Mucosa of descending colon (tissue), 3 donors: ENCODE results near the gene DNAJC22. TPM values are rescaled to one million over a fixed set of nuclear protein-coding genes. Genes with fewer than 3 reads are reported as not detected.

Experiments
- ATAC-seq: fragments of 200-7000 bp; cut with Tn5 transposase; one replicate; pipeline ENCODE4 v1.9.1; 2020; ENCODE audit warnings: mild to moderate bottlenecking, moderate library complexity
- DNase-seq, 3 donors: peaks; one replicate each; pipeline ENCODE4 v3.0.0-alpha.2; 2020
- H3K36me3 ChIP-seq: fragments of 200-600 bp; one replicate; pipeline ENCODE4 v1.8.0; 2021; ENCODE audit warnings: low read depth, mild to moderate bottlenecking
- H3K4me1 ChIP-seq: fragments of 200-600 bp; one replicate; pipeline ENCODE4 v1.8.0; 2021; ENCODE audit warnings: low read depth, mild to moderate bottlenecking
- H3K4me3 ChIP-seq: fragments of 200-600 bp; one replicate; pipeline ENCODE4 v1.8.0; 2021; ENCODE audit warnings: mild to moderate bottlenecking
- H3K9me3 ChIP-seq: fragments of 200-600 bp; one replicate; pipeline ENCODE4 v1.8.0; 2021; ENCODE audit warnings: mild to moderate bottlenecking
- intact Hi-C, 2 donors: fragments of 100-400 bp; cut with DNase I in 1 of 2; cut with micrococcal nuclease in 1 of 2; formaldehyde crosslinking; loops; one replicate each; pipeline versions ENCODE4 v1.11.0 to v1.11.1; 2022; cut with DNase I, micrococcal nuclease
- total RNA-seq, 3 donors: library from RNA; stranded (reverse); fragmentation: NEBNext Ultra II Directional in 2 of 3; extraction: Animal tissue kit (Norgen Biotek cat#: 25700) in 2 of 3; gene quantifications; one replicate each; pipeline versions ENCODE4 v1.2.1 to v1.2.4, GENCODE V29; 2021 to 2023
- TF ChIP-seq, protein P1 (sequence below): fragments of 200-600 bp; IDR thresholded peaks from one replicate; pipeline ENCODE4 v1.8.0; 2022; ENCODE audit warnings: antibody characterized with exemption, mild to moderate bottlenecking
- donor health status: DM: no; HTN: no; CAD: no; lungs with moderate emphysema.
- donor health status: DM: no; HTN: no; CAD: no.
- donor health status: DM: no; HTN: yes; CAD: no.

Gene DNAJC22
- total RNA-seq, 3 donors from 2014 or later: 6.7 to 45.7 (median 37.0) TPM

DNA sequence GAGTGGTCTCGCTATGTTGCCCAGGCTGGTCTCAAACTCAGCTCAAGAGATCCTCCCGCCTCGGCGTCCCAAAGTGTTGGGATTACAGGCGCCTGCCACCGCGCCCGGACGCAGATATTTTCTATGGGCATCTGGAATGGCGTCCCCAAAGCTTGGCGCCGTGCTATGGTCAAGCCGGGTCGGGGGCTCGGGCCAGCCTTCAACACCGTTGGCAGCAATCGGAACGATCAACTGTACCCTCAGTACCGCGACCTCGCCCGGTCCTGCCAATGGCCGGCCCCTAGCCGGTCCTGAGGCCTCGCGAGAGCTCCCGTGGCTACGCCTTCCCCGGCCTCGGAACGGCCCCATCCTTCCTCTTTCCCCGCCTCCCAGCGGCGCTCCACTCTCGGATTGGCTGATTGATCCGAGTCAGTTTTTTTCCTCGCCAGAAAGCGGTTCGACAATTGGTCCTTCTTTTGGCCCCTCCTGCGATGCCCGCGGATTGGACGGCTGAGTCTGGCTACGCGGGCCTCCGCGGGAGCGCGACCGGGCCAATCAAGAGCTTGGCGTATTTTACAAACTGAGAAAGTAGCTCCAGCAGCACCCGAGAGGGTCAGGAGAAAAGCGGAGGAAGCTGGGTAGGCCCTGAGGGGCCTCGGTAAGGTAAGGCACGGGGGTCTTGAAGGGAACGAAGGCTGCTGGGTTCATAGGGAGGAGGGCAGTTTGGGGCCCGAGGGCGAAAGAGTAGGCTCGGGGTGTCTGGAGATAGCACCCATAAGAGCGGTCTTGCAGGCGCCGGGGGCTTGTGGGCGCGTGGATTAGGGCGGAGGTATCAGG, 23.8 kb upstream of the DNAJC22 start, which contains the start of gene TROAP:
TROAP (plus strand) TSS at position 548 of the 816 bp plus-strand sequence. CDS start 354 bp downstream, outside the sequence.
- Histone ChIP-seq H3K9me3 (no peaks in the 10 kb centered on the region), H3K36me3 (no peaks in the 10 kb centered on the region), H3K4me1 (peaks cover 14% of the 10 kb centered on the region), H3K4me3 (peak within 1 kb of the TSS; percentile 32)
- peak; percentile 96 to 98 (median 97) for DNase-seq
- TF ChIP-seq, protein P1, sequence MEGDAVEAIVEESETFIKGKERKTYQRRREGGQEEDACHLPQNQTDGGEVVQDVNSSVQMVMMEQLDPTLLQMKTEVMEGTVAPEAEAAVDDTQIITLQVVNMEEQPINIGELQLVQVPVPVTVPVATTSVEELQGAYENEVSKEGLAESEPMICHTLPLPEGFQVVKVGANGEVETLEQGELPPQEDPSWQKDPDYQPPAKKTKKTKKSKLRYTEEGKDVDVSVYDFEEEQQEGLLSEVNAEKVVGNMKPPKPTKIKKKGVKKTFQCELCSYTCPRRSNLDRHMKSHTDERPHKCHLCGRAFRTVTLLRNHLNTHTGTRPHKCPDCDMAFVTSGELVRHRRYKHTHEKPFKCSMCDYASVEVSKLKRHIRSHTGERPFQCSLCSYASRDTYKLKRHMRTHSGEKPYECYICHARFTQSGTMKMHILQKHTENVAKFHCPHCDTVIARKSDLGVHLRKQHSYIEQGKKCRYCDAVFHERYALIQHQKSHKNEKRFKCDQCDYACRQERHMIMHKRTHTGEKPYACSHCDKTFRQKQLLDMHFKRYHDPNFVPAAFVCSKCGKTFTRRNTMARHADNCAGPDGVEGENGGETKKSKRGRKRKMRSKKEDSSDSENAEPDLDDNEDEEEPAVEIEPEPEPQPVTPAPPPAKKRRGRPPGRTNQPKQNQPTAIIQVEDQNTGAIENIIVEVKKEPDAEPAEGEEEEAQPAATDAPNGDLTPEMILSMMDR: no peak
- intact Hi-C loops: no loop called here
- peak; percentile 100 for ATAC-seq

DNA sequence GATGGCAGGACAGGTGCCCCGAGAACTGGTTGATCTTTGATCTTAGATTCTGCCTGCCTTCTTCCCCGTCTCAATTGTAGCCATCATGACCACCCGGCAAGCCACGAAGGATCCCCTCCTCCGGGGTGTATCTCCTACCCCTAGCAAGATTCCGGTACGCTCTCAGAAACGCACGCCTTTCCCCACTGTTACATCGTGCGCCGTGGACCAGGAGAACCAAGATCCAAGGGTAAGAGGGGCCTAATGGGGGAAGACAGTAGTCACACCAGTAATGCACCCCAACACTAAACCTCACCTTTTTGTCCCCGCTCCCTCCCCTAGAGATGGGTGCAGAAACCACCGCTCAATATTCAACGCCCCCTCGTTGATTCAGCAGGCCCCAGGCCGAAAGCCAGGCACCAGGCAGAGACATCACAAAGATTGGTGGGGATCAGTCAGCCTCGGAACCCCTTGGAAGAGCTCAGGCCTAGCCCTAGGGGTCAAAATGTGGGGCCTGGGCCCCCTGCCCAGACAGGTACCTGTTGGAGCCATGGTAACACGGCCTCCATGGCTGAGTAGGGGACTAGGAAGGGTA, 23.1 kb upstream of the DNAJC22 start:
- TF ChIP-seq, protein P1: no peak
- H3K9me3 ChIP-seq: no peaks in the 10 kb centered on the region
- intact Hi-C loops: no loop called here
- no peak for ATAC-seq
- DNase-seq: no peak
- peak overlapping the region; percentile 22 for H3K4me3 ChIP-seq
- no peaks in the 10 kb centered on the region for H3K36me3 ChIP-seq
- peaks cover 14% of the 10 kb centered on the region for H3K4me1 ChIP-seq

DNA sequence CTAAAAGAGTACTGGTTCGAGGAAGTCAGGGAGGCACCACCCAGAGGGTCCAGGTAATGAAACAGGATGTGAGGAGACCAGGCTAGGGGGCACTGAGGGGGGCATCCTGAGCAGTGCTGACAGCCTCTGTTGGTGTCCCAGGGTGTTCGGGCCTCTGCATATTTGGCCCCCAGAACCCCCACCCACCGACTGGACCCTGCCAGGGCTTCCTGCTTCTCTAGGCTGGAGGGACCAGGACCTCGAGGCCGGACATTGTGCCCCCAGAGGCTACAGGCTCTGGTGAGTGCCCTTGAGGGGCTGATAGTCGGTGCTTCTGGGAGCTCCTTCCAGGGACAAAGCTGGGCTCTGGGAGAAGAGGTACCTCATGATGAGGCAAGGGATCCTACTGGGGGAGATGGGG, 21.1 kb upstream of the DNAJC22 start:
- intact Hi-C loops: no loop called here
- ATAC-seq (no peak), DNase-seq (no peak)
- Histone ChIP-seq H3K9me3 (no peaks in the 10 kb centered on the region), H3K36me3 (no peaks in the 10 kb centered on the region), H3K4me3 (no peak overlapping the region), H3K4me1 (peaks cover 14% of the 10 kb centered on the region)
- TF ChIP-seq, protein P1: no peak

DNA sequence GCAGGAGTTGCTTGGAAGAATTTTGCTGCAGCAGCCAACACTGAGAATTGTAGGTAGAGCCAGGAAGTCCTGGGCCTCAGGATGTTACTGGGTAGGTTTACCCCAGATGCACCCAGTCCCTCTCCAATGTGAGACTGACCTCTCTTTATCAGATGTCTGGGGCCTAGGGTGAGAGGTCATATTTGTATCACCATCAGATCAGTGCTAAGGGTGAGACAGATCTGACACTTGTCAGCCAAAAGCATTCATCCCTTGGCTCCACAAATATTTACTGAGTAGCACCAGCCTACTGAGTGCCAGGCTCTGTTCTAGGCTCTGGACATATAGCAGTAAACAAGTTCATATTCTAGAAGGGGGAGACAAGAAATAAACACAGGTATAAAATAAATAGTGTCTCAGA, 19.3 kb upstream of the DNAJC22 start:
- no peaks in the 10 kb centered on the region for H3K36me3 ChIP-seq
- no peak for DNase-seq
- ATAC-seq: no peak
- TF ChIP-seq, protein P1: no peak
- no peak overlapping the region for H3K4me3 ChIP-seq
- H3K4me1 ChIP-seq: peaks cover 19% of the 10 kb centered on the region
- H3K9me3 ChIP-seq: no peaks in the 10 kb centered on the region
- intact Hi-C loops: no loop called here

DNA sequence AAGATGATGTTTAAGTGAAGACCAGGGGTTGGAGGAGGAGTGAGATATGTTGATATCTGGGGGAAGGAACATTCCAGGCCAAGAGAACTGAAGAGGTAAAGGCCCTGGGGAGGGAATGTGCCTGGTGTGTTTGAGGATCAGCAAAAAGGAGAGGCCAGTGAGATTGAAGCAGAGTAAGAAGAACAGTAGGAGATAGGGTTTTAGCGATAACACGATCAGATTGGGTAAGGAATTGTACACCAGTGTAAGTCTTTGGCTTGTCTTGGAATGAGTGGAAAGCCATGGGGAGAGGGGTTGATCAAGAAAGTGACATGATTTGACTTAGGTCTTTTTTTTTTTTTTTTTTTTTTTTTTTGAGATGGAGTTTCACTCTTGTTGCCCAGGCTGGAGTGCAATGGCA, 18.8 kb upstream of the DNAJC22 start:
- intact Hi-C loops: no loop called here

More for the DNA sequence above, 18.8 kb upstream of the DNAJC22 start:
- TF ChIP-seq, protein P1: no peak
- ATAC-seq (no peak), DNase-seq (no peak)
- Histone ChIP-seq H3K4me3 (no peak overlapping the region), H3K4me1 (peaks cover 19% of the 10 kb centered on the region), H3K9me3 (no peaks in the 10 kb centered on the region), H3K36me3 (no peaks in the 10 kb centered on the region)
